Measurements from ENCODE around the gene NQO2.

The NQO2 gene

DNA sequence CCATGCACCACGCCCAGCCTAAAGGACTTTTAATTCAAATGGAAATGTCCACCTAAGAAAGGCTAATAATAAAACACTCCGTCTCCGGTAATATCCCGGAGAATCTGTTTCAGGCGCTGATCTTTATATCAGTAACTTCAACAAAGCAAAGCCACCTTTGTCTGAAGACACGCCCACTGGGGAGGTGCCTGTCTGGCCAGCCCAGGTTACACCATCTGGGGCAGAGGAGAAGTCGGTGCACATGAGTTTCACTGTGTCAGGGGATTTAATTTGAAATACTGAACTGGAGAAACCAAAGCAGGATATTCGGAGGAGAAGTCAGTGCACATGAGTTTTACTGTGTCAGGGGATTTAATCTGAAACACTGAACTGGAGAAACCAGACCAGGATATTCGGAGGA is 37.7 kb upstream of the NQO2 start:
- DNase-seq (ENCODE audit: low read depth): no peak
- no peak for TF ChIP-seq CTCF (IDR thresholded peaks at IDR 0.05; ENCODE audit: low read depth, low read length, missing control alignments)
- no peak overlapping the region for H3K4me3 ChIP-seq (ENCODE audit: low read depth, low read length)
- in situ Hi-C loops (cut with HindIII; ENCODE audit: low sequenced_read_pairs): no loop called here

DNA sequence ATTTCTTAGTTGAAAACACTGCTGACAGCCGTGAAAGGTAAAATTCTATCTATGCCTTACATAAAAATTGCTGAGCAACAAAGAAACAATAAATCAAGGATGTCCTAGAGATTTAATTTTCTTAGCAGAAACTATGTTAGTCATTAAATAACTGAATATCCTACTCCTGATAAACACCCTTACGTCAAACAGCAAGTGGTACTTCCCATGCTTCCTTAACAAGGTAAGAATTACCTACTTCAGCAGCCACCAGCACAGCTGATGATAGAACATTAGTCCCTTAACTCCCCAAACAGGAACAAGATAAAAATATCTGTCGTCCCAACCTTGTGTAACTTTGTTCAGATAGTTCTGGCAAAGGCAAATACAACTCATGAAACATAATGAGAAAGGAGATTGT is 37.1 kb upstream of the NQO2 start:
- no peak for TF ChIP-seq CTCF (IDR thresholded peaks at IDR 0.05; ENCODE audit: low read depth, low read length, missing control alignments)
- in situ Hi-C loops (cut with HindIII; ENCODE audit: low sequenced_read_pairs): no loop called here
- DNase-seq (ENCODE audit: low read depth): no peak
- H3K4me3 ChIP-seq (ENCODE audit: low read depth, low read length): no peak overlapping the region

DNA sequence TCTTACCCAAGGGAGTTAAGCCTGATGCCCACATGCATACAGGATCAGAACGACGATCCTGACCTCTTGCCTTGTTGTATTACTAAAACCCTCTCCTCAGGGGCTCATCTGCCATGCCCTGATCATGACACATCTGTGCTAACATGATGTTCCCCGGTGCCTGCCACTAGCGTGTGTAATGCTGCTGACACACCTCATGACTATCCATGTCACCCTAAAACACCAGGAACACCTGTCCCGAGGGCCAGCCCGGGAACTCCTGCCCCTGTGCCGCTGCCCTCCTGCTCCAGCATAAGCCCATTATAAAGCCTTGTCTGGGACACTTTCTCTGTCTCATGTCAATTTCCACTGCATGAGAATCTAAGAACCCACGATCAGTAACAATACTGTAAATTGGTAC is 35.9 kb upstream of the NQO2 start:
- no peak for TF ChIP-seq CTCF (IDR thresholded peaks at IDR 0.05; ENCODE audit: low read depth, low read length, missing control alignments)
- in situ Hi-C loops (cut with HindIII; ENCODE audit: low sequenced_read_pairs): no loop called here
- DNase-seq (ENCODE audit: low read depth): no peak
- no peak overlapping the region for H3K4me3 ChIP-seq (ENCODE audit: low read depth, low read length)

GRCh38 chr6:2964793-2965505 is 34.7 kb upstream of the NQO2 start:
- in situ Hi-C loops (cut with HindIII; ENCODE audit: low sequenced_read_pairs): no loop called here
- no peak for DNase-seq (ENCODE audit: low read depth)
- no peak overlapping the region for H3K4me3 ChIP-seq (ENCODE audit: low read depth, low read length)
- no peak for TF ChIP-seq CTCF (IDR thresholded peaks at IDR 0.05; ENCODE audit: low read depth, low read length, missing control alignments)

DNA sequence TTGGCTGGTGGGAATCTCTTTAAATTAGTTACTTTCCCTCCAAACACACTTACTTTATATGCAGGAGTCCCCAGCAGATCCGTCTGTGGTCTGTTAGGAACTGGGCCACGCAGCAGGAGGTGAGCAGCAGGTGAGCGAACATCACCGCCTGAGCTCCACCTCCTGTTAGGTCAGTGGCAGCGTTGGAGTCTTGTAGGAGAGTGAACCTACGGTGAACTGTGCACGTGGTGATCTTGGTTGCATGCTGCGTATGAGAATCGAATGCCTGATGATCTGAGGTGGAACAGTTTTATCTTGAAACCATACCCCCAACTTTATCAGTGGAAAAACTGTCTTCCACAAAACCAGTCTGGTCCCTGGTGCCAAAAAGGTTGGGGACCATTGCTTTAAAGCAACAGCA is 33.3 kb upstream of the NQO2 start:
- TF ChIP-seq CTCF (IDR thresholded peaks at IDR 0.05; ENCODE audit: low read depth, low read length, missing control alignments): no peak
- DNase-seq (ENCODE audit: low read depth): no peak
- in situ Hi-C loops (cut with HindIII; ENCODE audit: low sequenced_read_pairs): no loop called here
- no peak overlapping the region for H3K4me3 ChIP-seq (ENCODE audit: low read depth, low read length)

DNA sequence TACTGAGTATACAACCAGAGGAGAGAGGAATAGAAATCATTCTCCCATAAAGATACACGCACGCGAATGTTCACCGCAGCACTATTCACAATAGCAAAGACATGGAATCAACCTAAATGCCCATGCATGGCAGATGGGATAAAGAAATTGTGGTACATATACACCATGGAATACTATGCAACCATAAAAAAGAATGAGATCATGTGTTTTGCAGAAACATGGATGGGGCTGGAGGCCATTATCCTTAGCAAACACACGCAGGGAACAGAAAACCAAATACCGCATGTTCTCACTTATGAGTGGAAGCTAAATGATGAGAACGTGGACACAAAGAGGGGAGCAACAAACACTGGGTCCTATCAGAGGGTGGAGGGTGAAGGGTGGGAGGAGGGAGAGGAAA is 31.8 kb upstream of the NQO2 start:
- TF ChIP-seq CTCF (IDR thresholded peaks at IDR 0.05; ENCODE audit: low read depth, low read length, missing control alignments): no peak
- no peak overlapping the region for H3K4me3 ChIP-seq (ENCODE audit: low read depth, low read length)
- no peak for DNase-seq (ENCODE audit: low read depth)
- in situ Hi-C loops (cut with HindIII; ENCODE audit: low sequenced_read_pairs): no loop called here

Measured in astrocyte of the cerebellum (primary cell).